Heart left ventricle (tissue), 13 donors: ENCODE results near the gene DNAAF3.

ENCODE experiments used
- POLR2A ChIP-seq, 2 donors: fragments of 450-650 bp; IDR thresholded peaks; one replicate each; pipeline ENCODE4 v1.6.1; 2017; ENCODE audit warnings: antibody characterized with exemption in 2 of 2, mild to moderate bottlenecking in 2 of 2, moderate library complexity in 2 of 2
- TF ChIP-seq, protein P1 (sequence below), 12 donors: fragments of 200-600 bp; sonication (generic) in 4 of 12; IDR thresholded peaks; one replicate each; pipeline versions ENCODE4 v1.5.0 to v1.8.0; 2018 to 2022; ENCODE audit warnings: antibody characterized with exemption in 12 of 12, mild to moderate bottlenecking in 5 of 12
- donor health status: ischemic (EF 13 %, LVEDD 7.1; RV severe dilation, severe dysfunction).
- donor health status: DM: no; HTN: yes; CAD: no.
- donor health status: DM: no; HTN: no; CAD: no.
- donor health status: ischemic (EF 25% LVEDD 6.9; RV normal size, moderate dysfunction).
- donor health status: ischemic (EF 25% LVEDD 5.7; RV mildly dilated, moderate dysfunction).
- donor health status: ischemic (EF 35%, LVEDD 5.7; RV mildly dilated, moderate dysfunction).
- donor health status: nonischemic (EF 11% LVEDD 7.7; RV severe dilation, severe dysfunction).
- donor health status: DM: yes; HTN: yes; CAD: no.
- donor health status: PGD.
- donor health status: ischemic (EF 29% LVEDD 5.4; RV normal size, mild dysfunction).
- donor health status: nonischemic (EF 23%, LVEDD 6.1; RV moderate dilation, normal function).

DNA sequence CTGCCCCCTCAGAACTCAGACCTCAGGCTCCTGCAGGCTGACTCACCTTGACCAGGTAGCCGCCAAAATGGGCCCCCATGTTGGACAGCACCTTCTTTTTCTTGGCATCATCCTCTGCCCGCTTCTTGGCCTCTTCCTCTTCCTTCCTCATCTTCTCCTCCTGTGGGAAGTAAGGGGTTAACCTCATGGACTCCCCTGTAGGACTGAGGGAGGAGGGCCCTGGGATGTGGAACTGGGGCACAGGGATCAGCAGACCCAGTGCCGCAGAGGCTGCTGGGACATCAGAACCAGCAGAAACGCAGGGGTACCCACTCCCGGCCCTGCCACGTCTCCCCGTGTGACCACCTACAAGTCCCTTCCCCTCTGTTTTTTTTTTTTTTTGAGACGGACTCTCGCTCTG is 28.5 kb downstream of the DNAAF3 start:
- TF ChIP-seq, protein P1, sequence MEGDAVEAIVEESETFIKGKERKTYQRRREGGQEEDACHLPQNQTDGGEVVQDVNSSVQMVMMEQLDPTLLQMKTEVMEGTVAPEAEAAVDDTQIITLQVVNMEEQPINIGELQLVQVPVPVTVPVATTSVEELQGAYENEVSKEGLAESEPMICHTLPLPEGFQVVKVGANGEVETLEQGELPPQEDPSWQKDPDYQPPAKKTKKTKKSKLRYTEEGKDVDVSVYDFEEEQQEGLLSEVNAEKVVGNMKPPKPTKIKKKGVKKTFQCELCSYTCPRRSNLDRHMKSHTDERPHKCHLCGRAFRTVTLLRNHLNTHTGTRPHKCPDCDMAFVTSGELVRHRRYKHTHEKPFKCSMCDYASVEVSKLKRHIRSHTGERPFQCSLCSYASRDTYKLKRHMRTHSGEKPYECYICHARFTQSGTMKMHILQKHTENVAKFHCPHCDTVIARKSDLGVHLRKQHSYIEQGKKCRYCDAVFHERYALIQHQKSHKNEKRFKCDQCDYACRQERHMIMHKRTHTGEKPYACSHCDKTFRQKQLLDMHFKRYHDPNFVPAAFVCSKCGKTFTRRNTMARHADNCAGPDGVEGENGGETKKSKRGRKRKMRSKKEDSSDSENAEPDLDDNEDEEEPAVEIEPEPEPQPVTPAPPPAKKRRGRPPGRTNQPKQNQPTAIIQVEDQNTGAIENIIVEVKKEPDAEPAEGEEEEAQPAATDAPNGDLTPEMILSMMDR (IDR thresholded peaks at IDR 0.05), result no peak
- no peak for TF ChIP-seq POLR2A (IDR thresholded peaks at IDR 0.05)
